Adipocyte (in vitro differentiated cells): Measurements from ENCODE around the gene KIN.
"Not testable (repeated sequence)": the region's sequence is repeated elsewhere in the genome, so short reads cannot be mapped to it uniquely, and the experiment has no call there.

Experiments
- DNase-seq: peaks from one replicate; pipeline ENCODE4 v3.0.0-alpha.2; 2015; ENCODE audit warnings: low read depth
- H3K27me3 ChIP-seq: replicated peaks from 2 replicates; pipeline ENCODE4 v1.7.0; 2013; ENCODE audit warnings: mild to moderate bottlenecking, low read length, moderate library complexity; ENCODE audit not compliant: control insufficient read depth, insufficient read depth
- H3K36me3 ChIP-seq: 2 replicates; pipeline ENCODE4 v1.7.0; 2013; ENCODE audit warnings: low read length, mild to moderate bottlenecking, moderate library complexity; ENCODE audit not compliant: control insufficient read depth, insufficient read depth, severe bottlenecking
- H3K4me1 ChIP-seq: 2 replicates; pipeline ENCODE4 v1.7.0; 2013; ENCODE audit warnings: mild to moderate bottlenecking, low read length, moderate library complexity; ENCODE audit not compliant: control insufficient read depth, insufficient read depth
- H3K4me3 ChIP-seq: 2 replicates; pipeline ENCODE4 v1.7.0; 2013; ENCODE audit warnings: mild to moderate bottlenecking, low read length, moderate library complexity
- H3K9ac ChIP-seq: 2 replicates; pipeline ENCODE4 v1.7.0; 2013; ENCODE audit warnings: mild to moderate bottlenecking, low read length, moderate library complexity
- H3K9me3 ChIP-seq: 2 replicates; pipeline ENCODE4 v1.7.0; 2013; ENCODE audit warnings: mild to moderate bottlenecking, low read length, moderate library complexity; ENCODE audit not compliant: control insufficient read depth

The KIN gene

DNA sequence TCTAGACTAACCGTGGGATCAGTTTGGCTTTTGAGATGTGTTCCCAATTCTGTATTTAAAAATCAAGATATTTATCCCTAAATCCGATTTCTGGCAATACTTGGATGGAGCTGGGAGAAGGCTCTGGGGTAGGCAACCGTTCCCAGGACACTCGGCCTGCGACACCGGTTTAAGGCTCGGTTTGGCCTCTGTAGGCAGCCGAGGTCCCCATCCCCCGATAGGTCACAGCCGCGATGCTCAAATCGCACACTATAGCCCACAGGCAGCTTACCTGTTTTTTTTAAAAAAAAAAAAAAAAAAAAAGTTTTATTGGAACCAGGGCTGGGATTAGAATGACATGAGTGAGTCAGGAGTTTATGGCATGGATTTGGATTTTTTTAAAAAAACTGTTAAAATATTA lies 29.8 kb upstream of the KIN start:
- Histone ChIP-seq H3K4me3 (peak overlapping the region; percentile 90), H3K9ac (peak overlapping the region; percentile 84), H3K36me3 (no peaks in the 10 kb centered on the region), H3K27me3 (peaks cover 23% of the 10 kb centered on the region), H3K4me1 (peaks cover 8% of the 10 kb centered on the region), H3K9me3 (no peaks in the 10 kb centered on the region)
- no peak for DNase-seq

DNA sequence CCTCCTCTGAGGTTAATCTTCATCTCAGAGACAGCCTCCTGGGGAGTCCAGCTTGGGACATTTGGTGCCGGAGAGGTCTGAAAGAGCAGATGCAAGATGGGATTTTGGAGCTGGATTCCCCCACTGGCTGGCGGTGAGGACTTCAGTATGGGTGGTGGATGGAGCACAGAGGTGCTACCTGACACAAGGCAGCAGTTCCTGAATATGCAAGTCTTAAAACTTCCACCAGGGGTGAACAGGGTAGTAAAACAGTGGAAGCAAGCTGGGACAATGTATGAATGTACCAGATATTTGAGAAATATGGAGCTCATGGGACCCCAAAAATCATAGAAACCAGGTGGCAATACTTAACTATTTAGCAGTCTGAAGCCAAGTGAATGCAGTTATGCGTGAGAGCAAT lies 25.7 kb upstream of the KIN start:
- H3K36me3 ChIP-seq: peaks cover 6% of the 10 kb centered on the region
- H3K27me3 ChIP-seq: peaks cover 23% of the 10 kb centered on the region
- no peak overlapping the region for H3K9ac ChIP-seq
- H3K4me3 ChIP-seq: no peak overlapping the region
- DNase-seq: no peak
- no peaks in the 10 kb centered on the region for H3K9me3 ChIP-seq
- no peaks in the 10 kb centered on the region for H3K4me1 ChIP-seq

DNA sequence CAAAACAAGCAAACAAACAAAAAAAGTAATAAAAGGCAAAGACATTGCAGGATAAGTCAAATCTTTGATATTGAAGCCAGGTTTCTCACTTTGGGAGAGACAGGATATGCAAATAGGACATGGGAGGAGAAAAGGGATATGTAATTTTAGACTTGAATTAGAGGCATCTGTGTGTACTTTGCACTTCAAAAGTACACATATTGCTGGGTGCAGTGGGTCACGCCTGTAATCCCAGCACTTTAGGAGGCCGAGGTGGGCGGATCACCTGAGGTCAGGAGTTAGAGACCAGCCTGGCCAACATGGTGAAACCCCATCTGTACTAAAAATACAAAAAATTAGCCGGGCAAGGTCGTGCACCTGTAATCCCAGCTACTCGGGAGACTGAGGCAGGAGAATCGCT lies 23.9 kb upstream of the KIN start:
- not testable (repeated sequence) for H3K9me3 ChIP-seq, H3K9ac ChIP-seq, H3K4me3 ChIP-seq, H3K4me1 ChIP-seq, DNase-seq
- H3K27me3 ChIP-seq: peaks cover 15% of the 10 kb centered on the region
- H3K36me3 ChIP-seq: peaks cover 23% of the 10 kb centered on the region

DNA sequence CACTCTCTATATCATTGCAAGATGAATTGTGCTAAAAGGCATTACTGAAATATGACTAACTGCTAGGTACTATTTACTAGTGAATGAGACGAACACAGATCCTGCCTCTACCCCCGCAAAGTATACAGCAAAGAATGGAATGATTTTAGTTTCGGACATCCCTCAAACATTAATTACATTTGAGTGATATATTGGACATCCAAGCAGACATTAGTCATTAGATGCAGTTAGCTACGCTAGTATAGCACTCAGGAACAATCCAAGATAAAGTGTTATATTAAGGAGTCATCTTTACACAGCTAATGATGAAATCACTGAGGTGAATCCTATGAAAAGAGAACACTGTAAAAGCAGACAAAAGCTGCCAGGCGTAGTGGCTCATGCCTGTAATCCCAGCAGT lies 23.2 kb upstream of the KIN start:
- no peaks in the 10 kb centered on the region for H3K4me1 ChIP-seq
- H3K27me3 ChIP-seq: peaks cover 15% of the 10 kb centered on the region
- H3K4me3 ChIP-seq: no peak overlapping the region
- no peak overlapping the region for H3K9ac ChIP-seq
- H3K9me3 ChIP-seq: no peaks in the 10 kb centered on the region
- H3K36me3 ChIP-seq: peaks cover 28% of the 10 kb centered on the region
- DNase-seq: no peak

DNA sequence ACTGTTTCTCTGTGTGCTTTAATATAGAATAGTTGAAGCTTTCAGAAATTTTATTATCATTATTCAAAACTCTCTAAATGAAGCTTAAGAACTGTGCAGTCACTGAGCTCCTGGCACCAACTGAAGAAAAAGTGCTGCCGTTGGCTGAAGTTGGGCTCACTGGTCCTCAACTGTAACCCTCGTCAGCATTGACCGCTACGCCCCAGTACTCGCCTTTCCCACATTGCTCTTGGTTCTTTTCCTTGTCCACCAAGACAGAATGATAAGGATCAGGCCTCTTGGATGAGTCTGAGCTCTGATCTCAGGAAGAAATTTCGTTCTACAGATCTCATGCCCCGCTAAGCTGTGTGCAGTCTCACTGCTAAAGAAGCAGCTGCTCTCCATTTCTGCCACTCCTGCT lies 22.6 kb upstream of the KIN start:
- no peaks in the 10 kb centered on the region for H3K9me3 ChIP-seq

DNA sequence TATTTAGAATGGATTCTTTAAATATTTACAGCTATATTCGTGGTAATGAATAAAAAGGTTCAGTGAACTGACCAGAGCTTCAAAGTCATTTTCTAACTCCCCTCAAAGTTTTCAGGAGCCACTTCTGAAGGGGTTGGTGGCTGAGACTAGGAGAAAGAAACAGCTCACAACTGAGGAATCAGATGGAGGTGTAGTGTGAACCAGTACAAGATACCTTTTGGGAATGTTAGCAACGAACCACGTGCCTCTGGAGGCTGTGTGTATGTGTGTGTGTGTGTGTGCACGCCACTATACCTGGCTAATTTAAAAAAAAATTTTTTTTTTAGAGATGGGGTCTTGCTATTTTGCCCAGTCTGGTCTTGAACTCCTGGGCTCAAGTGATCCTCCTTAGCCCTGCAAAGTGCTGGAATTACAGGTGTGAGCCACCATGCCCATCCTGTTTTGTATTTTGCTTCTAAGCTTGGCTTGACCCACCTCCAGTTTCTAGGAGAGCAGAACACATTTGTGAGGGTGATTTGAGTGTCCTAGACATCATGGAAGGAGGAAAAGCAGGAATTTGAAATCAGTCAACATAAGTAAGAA lies 21.0 kb upstream of the KIN start:
- no peak for DNase-seq
- H3K9ac ChIP-seq: no peak overlapping the region
- peaks cover 48% of the 10 kb centered on the region for H3K36me3 ChIP-seq
- no peaks in the 10 kb centered on the region for H3K9me3 ChIP-seq
- H3K4me3 ChIP-seq: no peak overlapping the region
- H3K4me1 ChIP-seq: no peaks in the 10 kb centered on the region
- H3K27me3 ChIP-seq: peaks cover 1% of the 10 kb centered on the region

More for the DNA sequence above, 22.6 kb upstream of the KIN start:
- H3K4me3 ChIP-seq: no peak overlapping the region
- no peaks in the 10 kb centered on the region for H3K4me1 ChIP-seq
- H3K9ac ChIP-seq: no peak overlapping the region
- no peak for DNase-seq
- H3K36me3 ChIP-seq: peaks cover 32% of the 10 kb centered on the region
- peaks cover 15% of the 10 kb centered on the region for H3K27me3 ChIP-seq

DNA sequence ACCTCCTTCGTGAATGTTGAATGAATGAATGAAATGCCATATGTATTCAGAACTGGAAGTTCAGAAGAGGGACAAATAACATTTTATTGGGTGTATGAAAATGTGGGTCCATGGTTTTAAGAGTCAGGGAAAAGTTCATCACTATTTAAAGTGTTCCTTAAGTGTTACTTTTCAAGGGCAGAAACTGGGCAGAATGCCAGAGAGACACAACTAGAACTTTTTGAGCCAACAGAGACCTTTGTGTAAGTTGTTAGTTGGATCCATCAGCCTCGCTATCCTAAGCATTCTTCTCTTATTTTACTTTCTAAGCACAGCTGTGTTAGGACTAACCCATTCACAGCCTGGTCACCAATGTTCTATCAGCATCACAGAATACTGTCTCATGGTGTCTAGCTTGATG lies 16.9 kb upstream of the KIN start:
- Histone ChIP-seq H3K4me1 (no peaks in the 10 kb centered on the region), H3K4me3 (no peak overlapping the region), H3K27me3 (no peaks in the 10 kb centered on the region), H3K36me3 (peaks cover 86% of the 10 kb centered on the region), H3K9me3 (no peaks in the 10 kb centered on the region), H3K9ac (no peak overlapping the region)
- DNase-seq: no peak

DNA sequence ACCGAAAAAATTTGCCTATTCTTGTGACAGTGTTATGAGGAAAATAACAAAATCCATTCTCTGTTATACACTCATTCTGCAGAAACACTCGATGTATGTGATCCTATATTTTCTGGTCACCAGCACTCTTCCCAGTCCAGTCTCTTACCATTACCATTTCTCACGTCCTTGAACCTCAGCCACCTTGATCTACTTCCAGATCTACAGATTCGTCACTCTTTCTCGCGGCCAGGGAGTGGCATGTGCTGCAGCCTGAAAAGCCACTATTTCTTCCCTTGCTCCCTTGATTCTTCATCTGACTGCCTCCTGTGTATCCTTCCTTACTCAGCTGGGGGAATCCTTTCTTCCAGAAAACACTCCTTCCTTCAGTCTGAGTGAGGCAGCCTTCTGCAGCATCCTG lies 16.4 kb upstream of the KIN start:
- no peak for DNase-seq
- Histone ChIP-seq H3K36me3 (peaks cover 92% of the 10 kb centered on the region), H3K4me1 (no peaks in the 10 kb centered on the region), H3K9ac (no peak overlapping the region), H3K4me3 (no peak overlapping the region), H3K9me3 (no peaks in the 10 kb centered on the region), H3K27me3 (no peaks in the 10 kb centered on the region)

DNA sequence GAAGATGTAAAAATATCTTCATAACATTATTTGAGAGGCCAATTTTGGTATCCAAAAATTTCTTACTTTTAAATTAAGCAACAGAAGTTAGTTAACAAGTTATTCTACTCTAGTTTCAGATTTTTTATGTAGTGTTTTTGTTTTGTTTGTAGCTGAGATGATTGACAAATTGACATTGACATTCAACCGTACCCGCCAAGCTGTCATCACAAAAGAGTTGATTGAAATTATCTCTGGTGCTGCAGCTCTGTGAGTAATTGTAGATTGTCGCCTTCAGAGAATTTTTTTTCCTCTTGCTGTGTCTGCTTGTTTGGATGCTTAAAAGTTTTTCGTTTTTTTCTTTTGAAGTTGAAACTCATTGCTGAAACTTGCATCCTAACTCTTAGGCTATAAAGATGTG lies 14.8 kb upstream of the KIN start:
- Histone ChIP-seq H3K36me3 (peaks cover 93% of the 10 kb centered on the region), H3K9ac (no peak overlapping the region), H3K4me3 (no peak overlapping the region), H3K27me3 (no peaks in the 10 kb centered on the region), H3K9me3 (no peaks in the 10 kb centered on the region), H3K4me1 (peaks cover 6% of the 10 kb centered on the region)
- DNase-seq: no peak

DNA sequence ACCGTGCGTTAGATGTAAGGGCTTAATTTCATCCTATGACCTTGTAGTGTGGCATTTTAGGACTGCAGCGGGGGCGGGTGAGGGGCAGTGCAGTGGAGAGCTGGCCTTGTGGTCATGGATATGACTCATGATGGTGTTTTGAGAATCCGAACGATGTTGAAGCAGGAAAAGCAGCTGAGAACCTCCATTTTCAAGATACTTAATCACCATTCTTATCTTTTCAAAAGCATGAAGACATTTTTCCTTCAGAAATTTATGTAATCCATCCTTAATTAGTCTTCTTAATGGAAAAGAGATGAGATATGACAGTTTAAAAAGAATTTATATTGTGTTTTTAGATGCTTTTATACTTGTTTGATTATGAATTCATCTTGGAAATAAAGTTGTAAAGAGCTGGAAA lies 9.8 kb upstream of the KIN start:
- H3K27me3 ChIP-seq: no peaks in the 10 kb centered on the region
- DNase-seq: peak; percentile 89
- peaks cover 64% of the 10 kb centered on the region for H3K36me3 ChIP-seq
- H3K9ac ChIP-seq: peak overlapping the region; percentile 7
- H3K4me1 ChIP-seq: peaks cover 6% of the 10 kb centered on the region
- H3K4me3 ChIP-seq: no peak overlapping the region
- no peaks in the 10 kb centered on the region for H3K9me3 ChIP-seq

DNA sequence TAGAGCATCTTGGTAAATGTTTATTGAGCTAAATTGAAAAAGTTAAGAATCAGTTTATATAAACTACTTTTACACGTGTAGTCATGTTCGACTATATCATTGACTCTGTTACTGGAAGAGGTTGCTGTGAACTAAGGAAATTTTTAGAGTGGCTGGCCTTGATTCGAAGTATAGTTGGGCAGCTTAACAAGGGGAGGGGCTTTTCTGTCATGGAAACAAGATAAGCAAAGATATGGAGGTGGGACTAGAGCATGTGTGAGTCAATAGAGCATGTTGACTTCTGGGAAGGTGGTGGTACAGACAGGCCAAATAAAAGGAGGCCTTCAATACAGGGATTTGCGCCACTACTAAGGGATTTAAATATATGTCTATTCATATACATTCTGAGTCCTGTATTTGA lies 7.8 kb upstream of the KIN start:
- Histone ChIP-seq H3K4me3 (no peak overlapping the region), H3K27me3 (no peaks in the 10 kb centered on the region), H3K4me1 (peaks cover 10% of the 10 kb centered on the region), H3K9ac (no peak overlapping the region), H3K36me3 (peaks cover 57% of the 10 kb centered on the region), H3K9me3 (no peaks in the 10 kb centered on the region)
- DNase-seq: no peak
